ENCODE data around the gene CCDC34.
"Not testable (repeated sequence)": the region's sequence is repeated elsewhere in the genome, so short reads cannot be mapped to it uniquely, and the experiment has no call there.

CCDC34 gene

GRCh38 chr11:27328614-27329013 is 34.4 kb downstream of the CCDC34 start:
- in situ Hi-C loops (cut with MboI; ENCODE audit: low sequenced_read_pairs): no loop called here

- in situ Hi-C loops (cut with MboI; ENCODE audit: low sequenced_read_pairs): not testable (repeated sequence)
These were observed 36.0 kb downstream of the CCDC34 start for GRCh38 chr11:27327064-27327463.

GRCh38 chr11:27322196-27322595 is 40.8 kb downstream of the CCDC34 start:
- in situ Hi-C loops (cut with MboI; ENCODE audit: low sequenced_read_pairs): not testable (repeated sequence)

DNA sequence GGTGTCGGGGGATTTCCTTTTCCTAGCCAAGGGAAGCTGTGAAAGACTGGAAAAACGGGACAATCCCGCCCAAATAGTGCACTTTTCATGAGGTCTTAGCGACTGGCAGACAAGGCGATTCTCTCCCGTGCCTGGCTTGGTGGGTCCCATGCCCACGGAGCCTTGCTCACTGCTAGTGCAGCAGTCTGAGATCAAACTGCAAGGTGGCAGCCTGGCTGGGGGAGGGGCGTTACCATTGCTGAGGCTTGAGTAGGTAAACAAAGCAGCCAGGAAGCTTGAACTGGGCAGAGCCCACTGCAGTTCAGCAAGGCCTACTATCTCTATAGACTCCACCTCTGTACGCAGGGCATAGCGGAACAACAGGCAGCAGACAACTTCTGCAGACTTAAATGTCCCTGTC is 41.7 kb downstream of the CCDC34 start:
- in situ Hi-C loops (cut with MboI; ENCODE audit: low sequenced_read_pairs): not testable (repeated sequence)

GRCh38 chr11:27319072-27319471 is 43.9 kb downstream of the CCDC34 start:
- in situ Hi-C loops (cut with MboI; ENCODE audit: low sequenced_read_pairs): no loop called here

DNA sequence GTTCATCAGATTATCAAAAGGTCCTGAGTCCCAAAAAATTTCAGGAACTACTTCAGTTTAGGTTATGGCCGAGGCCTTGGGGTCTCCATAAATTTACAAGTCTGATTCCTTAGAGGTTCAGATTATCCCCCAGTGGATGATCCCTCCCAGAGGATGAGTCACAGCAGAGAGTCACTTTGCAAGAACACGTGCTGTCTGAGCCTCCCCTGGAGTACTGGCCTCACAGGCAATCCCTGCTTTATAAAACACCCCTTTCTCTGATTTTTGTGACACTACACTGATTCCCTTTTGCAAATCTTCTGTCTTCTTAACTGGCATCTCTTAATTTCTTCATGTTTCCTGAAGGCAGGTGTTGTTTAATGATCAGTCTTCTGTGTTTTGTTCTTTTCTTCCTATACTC is 45.3 kb downstream of the CCDC34 start:
- in situ Hi-C loops (cut with MboI; ENCODE audit: low sequenced_read_pairs): no loop called here

DNA sequence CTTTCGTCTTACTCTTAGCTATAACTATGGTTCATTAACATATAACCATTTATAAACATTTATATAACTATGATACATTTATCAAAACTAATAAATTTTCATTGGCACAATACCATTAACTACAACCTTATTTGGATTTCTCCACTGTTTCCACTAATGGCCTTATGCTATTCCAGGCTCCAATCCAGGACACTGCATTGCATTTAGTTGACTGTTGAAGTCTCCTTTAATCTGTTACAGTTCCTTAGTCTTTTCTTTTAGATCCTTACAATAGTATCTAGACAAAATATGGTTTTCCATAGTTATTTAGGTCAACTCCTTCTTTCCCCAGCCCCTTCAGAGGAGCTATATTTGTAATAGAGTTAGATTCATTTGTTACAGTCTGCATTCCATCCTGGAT is 47.2 kb downstream of the CCDC34 start:
- in situ Hi-C loops (cut with MboI; ENCODE audit: low sequenced_read_pairs): no loop called here

GRCh38 chr11:27313157-27313821 is 49.7 kb downstream of the CCDC34 start:
- in situ Hi-C loops (cut with MboI; ENCODE audit: low sequenced_read_pairs): no loop called here

DNA sequence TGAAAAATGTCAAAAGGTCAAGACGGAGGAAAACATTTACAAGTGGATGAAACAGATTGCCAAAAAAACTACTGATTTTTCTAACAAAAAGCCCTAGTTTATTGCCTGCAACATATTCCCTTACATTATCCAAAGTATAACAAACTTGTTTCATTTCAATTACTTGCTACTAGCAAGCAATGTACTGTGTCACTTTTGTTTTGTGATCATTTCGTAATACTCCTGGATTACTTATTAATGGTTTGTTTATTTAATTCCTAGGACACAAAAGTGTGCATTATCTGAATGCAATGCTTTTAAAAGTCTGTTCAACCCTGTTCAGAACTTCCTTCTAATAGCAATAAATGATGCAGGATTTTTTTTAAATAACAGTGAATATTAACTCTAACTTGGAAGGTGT is 50.9 kb downstream of the CCDC34 start:
- in situ Hi-C loops (cut with MboI; ENCODE audit: low sequenced_read_pairs): no loop called here

GRCh38 chr11:27310707-27311106 is 52.3 kb downstream of the CCDC34 start:
- in situ Hi-C loops (cut with MboI; ENCODE audit: low sequenced_read_pairs): no loop called here

GRCh38 chr11:27310182-27310581 is 52.8 kb downstream of the CCDC34 start:
- in situ Hi-C loops (cut with MboI; ENCODE audit: low sequenced_read_pairs): no loop called here

- in situ Hi-C loops (cut with MboI; ENCODE audit: low sequenced_read_pairs): no loop called here
These were observed 54.0 kb downstream of the CCDC34 start for GRCh38 chr11:27309046-27309445.

DNA sequence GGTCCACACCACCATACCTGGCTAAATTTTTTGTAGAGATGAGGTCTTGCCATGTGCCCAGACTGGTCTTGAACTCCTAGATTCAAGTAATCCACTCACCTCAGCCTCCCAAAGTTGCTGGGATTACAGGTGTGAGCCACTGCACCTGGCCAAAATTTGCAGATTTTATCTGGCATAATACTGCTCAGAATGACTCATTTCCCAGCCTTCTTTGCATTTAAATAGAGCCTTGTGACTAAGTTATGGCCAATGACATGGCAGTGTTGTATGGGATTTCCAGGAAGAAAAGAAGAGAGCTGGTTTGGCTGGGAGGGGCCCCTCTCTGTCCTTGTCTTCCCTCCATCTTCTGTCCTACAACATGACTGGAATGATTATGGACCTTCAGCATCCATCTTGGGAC is 55.8 kb downstream of the CCDC34 start:
- in situ Hi-C loops (cut with MboI; ENCODE audit: low sequenced_read_pairs): no loop called here

- in situ Hi-C loops (cut with MboI; ENCODE audit: low sequenced_read_pairs): no loop called here
These were observed 57.3 kb downstream of the CCDC34 start for GRCh38 chr11:27305751-27306150.

GRCh38 chr11:27304514-27304913 is 58.5 kb downstream of the CCDC34 start:
- in situ Hi-C loops (cut with MboI; ENCODE audit: low sequenced_read_pairs): no loop called here

DNA sequence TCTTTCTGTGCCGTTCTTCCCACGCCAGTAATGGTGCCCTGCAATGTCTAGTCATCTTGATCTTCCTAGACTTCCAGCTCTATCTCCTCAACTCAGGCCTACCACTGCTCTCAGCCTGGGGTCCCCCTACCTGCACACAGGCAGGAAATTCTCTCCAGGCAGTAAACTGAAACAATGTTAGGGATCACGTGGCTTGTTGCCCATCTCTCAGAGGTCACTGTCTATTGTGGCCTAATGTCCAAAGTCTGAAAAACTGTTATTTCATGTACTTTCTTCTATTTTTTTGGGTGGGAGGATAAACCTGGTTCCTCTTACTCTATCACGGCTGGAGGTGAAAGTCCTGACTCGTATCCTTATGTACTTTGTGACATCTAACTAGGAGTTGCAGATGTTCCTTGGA is 59.1 kb downstream of the CCDC34 start:
- in situ Hi-C loops (cut with MboI; ENCODE audit: low sequenced_read_pairs): no loop called here

GRCh38 chr11:27300974-27301373 is 62.0 kb downstream of the CCDC34 start:
- in situ Hi-C loops (cut with MboI; ENCODE audit: low sequenced_read_pairs): no loop called here

DNA sequence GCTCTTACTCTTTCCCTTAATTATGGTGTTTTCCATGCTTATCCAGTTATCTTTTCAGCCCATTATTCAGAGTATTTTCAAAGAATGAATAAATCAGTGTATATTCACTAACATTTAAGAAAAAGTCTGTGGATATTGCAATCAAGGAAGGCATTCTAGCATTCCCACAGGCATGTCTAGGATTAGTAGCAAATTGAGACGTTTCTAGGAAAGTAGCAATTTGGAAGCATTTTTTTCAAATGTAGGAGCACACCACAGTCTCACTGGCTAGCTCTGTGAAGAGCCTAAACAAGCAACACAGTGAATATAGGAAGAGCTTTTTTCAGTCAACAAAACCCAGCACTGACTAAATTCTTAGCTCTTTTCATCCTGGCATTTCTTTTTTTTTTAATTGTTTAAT is 65.4 kb downstream of the CCDC34 start:
- in situ Hi-C loops (cut with MboI; ENCODE audit: low sequenced_read_pairs): no loop called here

DNA sequence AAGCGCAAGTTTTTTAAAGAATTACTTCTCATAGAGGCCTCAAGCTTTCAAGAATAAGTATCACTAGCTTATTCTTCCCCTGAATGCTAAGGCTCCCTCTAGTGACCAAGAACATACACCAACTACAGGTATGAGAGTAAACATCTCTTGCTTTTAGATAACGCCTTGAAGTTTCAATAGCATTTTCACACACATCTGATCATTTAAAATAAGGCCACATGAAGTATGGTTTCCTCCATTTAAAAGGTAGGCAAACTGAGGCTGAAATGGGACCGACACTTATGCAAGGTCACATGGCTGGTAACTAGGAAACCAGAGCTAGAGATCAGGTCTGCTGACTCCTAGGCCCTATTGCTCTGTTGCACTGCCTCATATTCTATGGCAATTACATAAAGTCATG is 66.5 kb downstream of the CCDC34 start:
- in situ Hi-C loops (cut with MboI; ENCODE audit: low sequenced_read_pairs): no loop called here

- in situ Hi-C loops (cut with MboI; ENCODE audit: low sequenced_read_pairs): no loop called here
These were observed 67.1 kb downstream of the CCDC34 start for GRCh38 chr11:27295928-27296327.

GRCh38 chr11:27294654-27295053 is 68.4 kb downstream of the CCDC34 start:
- in situ Hi-C loops (cut with MboI; ENCODE audit: low sequenced_read_pairs): no loop called here

GRCh38 chr11:27293515-27294417 is 69.2 kb downstream of the CCDC34 start:
- in situ Hi-C loops (cut with MboI; ENCODE audit: low sequenced_read_pairs): no loop called here
